AG04449 (cell line): ENCODE data around the gene GPX8.

Experiments used
- CTCF ChIA-PET: fragments of 350-600 bp; formaldehyde crosslinking; extraction: SDS; loops from one replicate; lab custom pipeline; 2021; ENCODE audit warnings: antibody characterized with exemption; lab: Yijun Ruan, JAX
- POLR2A ChIA-PET: fragments of 400-600, 350-600 bp; formaldehyde crosslinking; extraction: SDS; loops from one replicate; lab custom pipeline; 2020; ENCODE audit warnings: antibody characterized with exemption, inconsistent platforms; lab: Yijun Ruan, JAX
- DNase-seq: peaks from one replicate; pipeline ENCODE4 v3.0.0-alpha.2; 2010; ENCODE audit warnings: low read depth, low spot score
- H3K4me3 ChIP-seq: 2 replicates; pipeline ENCODE4 v1.5.1; 2011; ENCODE audit warnings: low read depth, mild to moderate bottlenecking, control low read depth, low read length
- CTCF ChIP-seq: IDR thresholded peaks from one replicate; pipeline ENCODE4 v1.5.1; 2011; ENCODE audit warnings: mild to moderate bottlenecking, moderate library complexity, low read length, control low read depth, inconsistent platforms; ENCODE audit not compliant: insufficient read depth; ENCODE audit errors: missing control alignments

The GPX8 gene

GRCh38 chr5:55146543-55147151 is 13.3 kb upstream of the GPX8 start:
- ChIA-PET POLR2A (interaction anchor here (0.6 kb wide), 1 partner anchor 156 kb away, joined by 3 read pairs; no protein-coding TSS in a partner anchor), CTCF (interaction anchor here (0.6 to 10.7 kb wide), 47 partner anchors 8 to 648 kb away, joined by 3 to 283 read pairs (median 4); partner anchors contain the start of gene GPX8)
- peak; percentile 95 for TF ChIP-seq CTCF
- peak; percentile 17 for DNase-seq
- no peak overlapping the region for H3K4me3 ChIP-seq

- CTCF ChIA-PET: interaction anchor here (2.2 to 11.3 kb wide), 3 partner anchors 10 to 241 kb away, joined by 10 to 389 read pairs (median 35); partner anchors contain the start of gene GPX8
- no peak for DNase-seq
Observed at GRCh38 chr5:55149308-55149795, 10.6 kb upstream of the GPX8 start.

GRCh38 chr5:55151923-55152842 is 7.8 kb upstream of the GPX8 start:
- ChIA-PET POLR2A (no interaction called here), CTCF (interaction anchor here (0.9 to 11.3 kb wide), 5 partner anchors 9 to 257 kb away, joined by 3 to 389 read pairs (median 5); no protein-coding TSS in a partner anchor)
- no peak for TF ChIP-seq CTCF
- no peak overlapping the region for H3K4me3 ChIP-seq
- DNase-seq: peak; percentile 29

More at GRCh38 chr5:55149308-55149795, 10.6 kb upstream of the GPX8 start:
- TF ChIP-seq CTCF: no peak
- H3K4me3 ChIP-seq: no peak overlapping the region
- POLR2A ChIA-PET: no interaction called here

- ChIA-PET CTCF (interaction anchor here (0.5 to 11.3 kb wide), 5 partner anchors 8 to 310 kb away, joined by 3 to 389 read pairs (median 4); no protein-coding TSS in a partner anchor), POLR2A (no interaction called here)
- no peak overlapping the region for H3K4me3 ChIP-seq
- peak; percentile 19 for DNase-seq
- no peak for TF ChIP-seq CTCF
Observed at GRCh38 chr5:55154873-55155272, 5.1 kb upstream of the GPX8 start.

- CTCF ChIA-PET: interaction anchor here (0.6 to 11.3 kb wide), 43 partner anchors 9 to 917 kb away, joined by 3 to 389 read pairs (median 5); partner anchors contain the start of genes HSPB3 and SNX18
- DNase-seq: peak; percentile 88
- POLR2A ChIA-PET: interaction anchor here (0.9 to 1.3 kb wide), 3 partner anchors 216 to 293 kb away, joined by 4 to 11 read pairs (median 4); no protein-coding TSS in a partner anchor
- no peak for TF ChIP-seq CTCF
- peak overlapping the region; percentile 69 for H3K4me3 ChIP-seq
Observed at GRCh38 chr5:55160493-55161209, 680 bp downstream of the GPX8 start.
